HG02970 (cell line): ENCODE measurements around the gene TNNI2.

ENCODE experiments used
- ATAC-seq: cut with Tn5 transposase; IDR thresholded peaks from one replicate; pipeline ENCODE4 v1.9.1; 2021; ENCODE audit warnings: mild to moderate bottlenecking, moderate library complexity, moderate number of reproducible peaks; ENCODE audit not compliant: unreplicated experiment, low FRiP score

The TNNI2 gene

GRCh38 chr11:1857064-1857463, 18.3 kb downstream of the TNNI2 start:
- ATAC-seq = no peak

DNA sequence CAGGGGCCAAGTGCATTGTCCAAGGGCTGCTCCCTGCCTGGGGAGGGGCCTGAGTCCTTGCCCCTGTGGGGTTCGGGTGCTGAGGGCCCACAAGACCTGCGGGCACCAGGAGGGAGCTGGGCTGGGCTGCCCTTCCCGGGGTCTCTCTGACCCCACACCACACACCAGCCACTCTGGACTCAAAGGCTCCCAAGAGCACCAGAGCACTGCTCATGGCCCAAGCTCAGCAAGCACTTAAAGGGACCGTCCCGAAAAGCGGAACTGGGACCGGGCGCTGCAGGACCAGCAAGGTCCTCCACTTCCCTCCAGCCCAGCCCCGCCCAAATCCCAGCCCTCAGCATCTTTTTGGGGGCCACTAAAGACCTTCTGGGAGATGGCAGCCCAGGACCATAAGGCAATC, 19.4 kb downstream of the TNNI2 start:
- no peak for ATAC-seq

DNA sequence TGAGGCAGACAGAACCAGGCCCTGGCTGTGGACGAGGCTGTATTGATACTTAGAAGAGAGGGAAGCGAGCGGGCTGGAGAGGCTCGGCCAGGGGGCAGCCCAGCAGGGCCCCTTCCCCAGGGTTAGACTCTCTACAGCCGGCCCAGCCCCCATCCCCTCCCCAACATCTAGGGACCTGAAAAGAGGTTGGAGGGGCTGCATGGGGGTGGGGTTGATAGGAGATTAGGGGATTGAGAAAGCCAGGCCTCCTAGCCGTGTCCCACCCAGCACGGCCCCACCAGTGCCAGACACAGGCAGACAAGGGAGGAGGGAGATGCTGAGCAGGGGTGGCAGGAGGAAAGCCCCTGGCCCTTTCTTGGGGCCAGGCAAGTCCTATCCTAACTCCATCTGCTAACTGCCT, 19.8 kb downstream of the TNNI2 start:
- ATAC-seq = no peak

DNA sequence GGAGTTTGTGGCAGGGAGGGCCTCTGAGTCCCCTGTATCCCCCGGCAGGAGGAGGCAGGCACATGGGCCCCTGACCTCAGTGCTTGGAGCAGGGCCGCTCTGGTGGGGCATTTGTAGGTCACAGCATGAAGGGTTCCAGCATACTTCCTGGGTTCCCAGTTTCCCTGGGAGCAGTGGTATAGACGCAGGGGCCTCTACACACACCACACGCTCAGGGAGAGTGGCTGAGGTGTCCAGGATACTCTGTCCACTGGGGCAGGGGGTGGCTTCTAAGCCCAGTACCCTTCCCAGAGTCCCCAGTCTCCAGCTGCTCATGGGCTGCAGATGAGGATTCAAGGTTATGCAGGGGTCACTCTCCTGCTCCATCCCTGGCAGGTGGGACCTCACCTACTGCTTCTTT, 20.2 kb downstream of the TNNI2 start:
- ATAC-seq = no peak

- no peak for ATAC-seq
These were observed 21.3 kb downstream of the TNNI2 start for GRCh38 chr11:1860108-1860507.

GRCh38 chr11:1861435-1862411, 22.9 kb downstream of the TNNI2 start:
- ATAC-seq = no peak

GRCh38 chr11:1862588-1863351, 24.0 kb downstream of the TNNI2 start:
- ATAC-seq = no peak

DNA sequence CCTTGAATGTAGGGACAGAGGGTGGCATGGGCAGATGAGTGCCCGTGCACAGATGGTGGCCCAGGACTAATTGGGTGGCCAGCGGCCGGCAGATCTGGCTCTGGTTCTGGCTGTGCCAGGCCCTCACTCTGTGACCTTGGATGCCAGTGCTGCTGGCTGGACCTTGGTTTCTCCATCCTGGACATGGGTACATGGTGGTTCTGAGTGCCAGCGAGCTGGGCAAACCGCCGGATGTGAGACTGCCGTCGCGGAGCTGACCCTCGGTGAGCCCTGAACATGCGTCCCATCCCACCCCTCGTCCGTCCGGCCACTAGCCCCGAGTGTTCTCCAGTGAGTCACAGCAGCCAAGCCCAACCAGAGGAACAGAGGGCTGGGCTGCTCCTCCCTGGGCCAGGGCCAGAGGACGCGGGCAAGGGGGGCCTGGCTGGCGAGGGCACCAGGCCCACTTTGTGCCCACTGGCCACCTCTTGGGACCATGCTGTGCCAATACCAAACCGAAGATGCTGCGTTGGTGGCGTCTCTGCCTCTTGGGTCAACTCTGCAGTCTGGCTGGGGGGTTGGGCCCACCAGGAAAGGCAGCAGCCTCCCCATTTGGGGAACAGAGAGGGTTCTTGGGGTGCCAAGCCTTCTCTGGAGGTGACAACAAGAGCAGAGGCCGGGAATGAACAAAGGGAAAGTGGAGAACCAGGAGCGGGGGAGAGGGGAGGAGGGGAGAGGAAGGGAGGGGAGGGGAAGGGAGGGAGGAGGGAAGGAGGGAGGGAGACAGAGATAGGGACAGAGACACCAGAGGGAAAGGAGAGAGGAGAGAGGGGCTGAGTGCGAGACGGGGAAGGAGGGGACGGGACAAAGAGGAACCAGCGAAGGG, 24.8 kb downstream of the TNNI2 start:
- no peak for ATAC-seq

- ATAC-seq = no peak
These were observed 25.4 kb downstream of the TNNI2 start for GRCh38 chr11:1864231-1864630.

DNA sequence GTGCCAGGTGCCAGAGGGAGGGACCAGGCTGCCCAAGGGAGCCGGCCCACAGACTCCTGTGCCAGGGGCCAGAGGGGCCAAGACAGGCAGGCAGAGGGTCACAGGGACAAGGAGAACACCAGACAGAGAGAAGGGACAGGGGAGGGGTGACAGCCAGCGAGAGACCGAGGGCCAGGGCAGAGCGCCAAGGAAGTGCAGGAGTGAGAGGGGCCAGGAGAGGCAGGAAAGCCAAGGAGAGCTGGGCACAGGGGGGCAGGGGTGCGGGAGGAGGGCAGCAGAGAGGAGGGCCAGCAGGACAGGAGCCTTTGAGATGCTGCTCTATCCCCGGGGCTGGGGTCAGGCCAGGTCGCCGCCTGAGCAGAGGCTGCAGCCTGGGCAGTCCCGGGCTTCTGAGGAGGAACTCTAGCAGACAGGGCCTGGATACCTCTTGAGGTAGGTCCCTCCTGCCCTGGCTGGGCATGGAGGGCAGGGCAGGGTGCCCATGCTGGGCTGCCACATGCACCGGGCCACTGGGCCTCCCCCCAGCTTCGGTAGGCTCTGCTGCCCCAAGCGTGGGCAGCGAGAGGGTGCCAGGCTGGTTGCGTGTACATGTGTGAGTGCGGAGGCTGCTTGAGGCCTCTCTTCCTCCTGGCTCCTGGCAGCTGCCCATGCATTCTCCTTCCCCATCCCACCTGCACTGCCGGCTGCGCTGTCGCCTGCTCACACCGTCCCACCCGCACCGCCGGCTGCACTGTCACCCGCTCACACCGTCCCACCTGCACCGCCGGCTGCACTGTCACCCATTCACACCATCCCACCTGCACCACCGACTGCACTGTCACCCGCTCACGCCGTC, 26.3 kb downstream of the TNNI2 start:
- ATAC-seq = no peak

DNA sequence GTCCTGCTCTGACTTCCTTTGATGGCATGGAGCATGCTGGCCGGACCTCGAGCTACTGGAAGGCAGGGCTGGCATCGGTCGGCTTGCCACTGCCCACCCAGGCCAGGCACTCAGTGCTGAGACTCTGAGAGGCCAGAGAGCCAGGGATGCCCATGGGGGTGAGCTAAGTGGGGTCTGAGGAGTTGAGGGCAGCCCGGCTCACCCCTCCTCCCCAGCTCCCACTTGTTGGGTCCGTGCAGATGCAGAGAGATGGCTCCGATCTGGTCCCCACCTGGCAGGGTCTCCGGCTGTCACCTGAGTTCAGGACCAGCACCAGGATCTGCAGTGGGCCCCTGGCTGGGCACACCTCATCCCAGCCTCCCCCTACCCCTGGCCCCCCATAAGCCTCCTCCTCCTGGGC, 27.4 kb downstream of the TNNI2 start:
- ATAC-seq = no peak

DNA sequence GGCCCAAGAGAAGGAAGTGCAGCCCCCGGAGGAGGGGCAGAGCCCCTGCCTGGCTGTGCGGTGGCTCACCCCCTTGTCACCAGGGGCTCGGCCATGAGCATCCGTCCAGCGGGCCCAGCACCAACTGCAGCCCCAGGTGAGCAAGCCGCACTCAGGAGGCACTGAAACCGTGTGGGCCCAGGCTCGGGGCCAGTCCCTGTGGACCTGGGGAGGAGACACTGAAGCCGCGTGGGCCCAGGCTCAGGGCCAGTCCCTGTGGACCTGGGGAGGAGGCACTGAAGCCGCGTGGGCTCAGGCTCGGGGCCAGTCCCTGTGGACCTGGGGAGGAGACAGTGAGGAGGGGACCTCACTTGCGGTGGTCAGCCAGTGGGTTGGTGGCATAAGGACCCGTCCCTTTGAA, 28.0 kb downstream of the TNNI2 start:
- no peak for ATAC-seq

DNA sequence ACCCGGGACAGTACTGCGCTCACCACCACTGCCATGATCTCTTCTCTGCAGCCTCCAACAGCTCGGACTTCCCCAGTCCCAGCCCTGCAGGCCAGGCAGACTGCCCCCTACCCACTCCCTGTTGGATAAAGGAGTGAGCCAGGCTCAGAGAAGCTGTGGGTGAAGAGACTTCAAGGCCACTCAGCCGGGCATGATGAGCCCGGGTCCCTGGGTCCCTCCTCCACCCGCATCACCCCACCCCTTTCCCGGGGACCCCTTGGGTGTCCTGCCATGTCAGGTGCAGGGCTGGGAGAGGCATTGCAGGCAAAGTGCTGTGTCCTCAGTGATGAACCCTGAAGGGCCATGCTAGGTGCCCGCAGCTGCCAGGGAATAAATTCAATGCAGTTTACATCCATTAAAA, 28.6 kb downstream of the TNNI2 start:
- no peak for ATAC-seq

GRCh38 chr11:1868056-1868635, 29.4 kb downstream of the TNNI2 start:
- no peak for ATAC-seq

- ATAC-seq = no peak
These were observed 30.0 kb downstream of the TNNI2 start for GRCh38 chr11:1868636-1869291.

GRCh38 chr11:1869427-1870325, 30.9 kb downstream of the TNNI2 start:
- no peak for ATAC-seq

DNA sequence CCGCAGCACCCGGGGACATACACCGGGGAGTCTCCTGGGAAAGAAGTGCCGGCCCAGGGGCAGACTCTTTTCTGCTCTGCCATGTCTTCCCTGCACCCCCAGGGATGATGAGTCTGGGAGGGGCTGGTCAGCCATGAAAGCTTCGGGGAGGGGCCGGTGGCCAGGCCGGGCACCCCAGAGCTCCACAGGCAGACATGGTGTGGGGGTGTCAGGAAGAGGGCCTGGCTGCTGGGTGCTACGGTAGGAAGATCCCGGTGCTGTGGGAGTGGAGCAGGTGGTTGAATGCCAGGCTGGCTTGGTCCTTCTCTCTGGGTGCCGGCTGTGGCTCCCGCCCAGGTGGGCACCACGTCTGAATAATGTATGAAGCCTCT, 31.5 kb downstream of the TNNI2 start:
- no peak for ATAC-seq
